HG03135 (cell line): ENCODE data around the gene DRG2.

Experiments used
- ATAC-seq: cut with Tn5 transposase; IDR thresholded peaks from one replicate; pipeline ENCODE4 v1.9.1; 2021; ENCODE audit warnings: mild to moderate bottlenecking, moderate library complexity; ENCODE audit not compliant: unreplicated experiment

Gene DRG2

GRCh38 chr17:18142417-18142816 is 54.7 kb downstream of the DRG2 start:
- ATAC-seq: no peak

GRCh38 chr17:18143044-18143936 is 55.5 kb downstream of the DRG2 start:
- ATAC-seq: no peak

DNA sequence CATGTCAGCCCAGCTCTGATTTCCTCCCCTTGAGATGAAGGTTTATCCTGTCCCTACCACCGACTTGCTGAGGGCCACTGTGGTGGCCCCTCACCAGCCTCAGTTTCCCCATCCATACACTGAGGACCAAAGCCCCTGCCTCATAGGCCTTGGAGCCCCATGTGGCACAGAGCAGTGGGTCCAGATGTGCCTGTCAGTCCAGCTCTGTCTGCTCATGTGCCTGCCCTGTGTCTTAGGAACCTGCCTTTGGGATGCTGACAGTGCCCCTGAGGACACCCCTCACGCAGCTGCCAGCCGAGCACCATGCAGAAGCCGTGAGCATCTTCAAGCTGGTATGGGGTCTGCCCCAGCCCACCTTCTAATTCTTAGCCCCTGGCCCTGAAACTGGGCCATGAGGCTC is 56.5 kb downstream of the DRG2 start:
- no peak for ATAC-seq

GRCh38 chr17:18144855-18145254 is 57.1 kb downstream of the DRG2 start:
- no peak for ATAC-seq

GRCh38 chr17:18145811-18146210 is 58.1 kb downstream of the DRG2 start:
- no peak for ATAC-seq

- ATAC-seq: no peak
Observed at GRCh38 chr17:18146259-18146658, 58.5 kb downstream of the DRG2 start.

GRCh38 chr17:18146980-18147379 is 59.2 kb downstream of the DRG2 start:
- no peak for ATAC-seq

- no peak for ATAC-seq
Observed at GRCh38 chr17:18148586-18148985, 60.8 kb downstream of the DRG2 start.

- no peak for ATAC-seq
Observed at GRCh38 chr17:18151290-18151689, 63.5 kb downstream of the DRG2 start.

DNA sequence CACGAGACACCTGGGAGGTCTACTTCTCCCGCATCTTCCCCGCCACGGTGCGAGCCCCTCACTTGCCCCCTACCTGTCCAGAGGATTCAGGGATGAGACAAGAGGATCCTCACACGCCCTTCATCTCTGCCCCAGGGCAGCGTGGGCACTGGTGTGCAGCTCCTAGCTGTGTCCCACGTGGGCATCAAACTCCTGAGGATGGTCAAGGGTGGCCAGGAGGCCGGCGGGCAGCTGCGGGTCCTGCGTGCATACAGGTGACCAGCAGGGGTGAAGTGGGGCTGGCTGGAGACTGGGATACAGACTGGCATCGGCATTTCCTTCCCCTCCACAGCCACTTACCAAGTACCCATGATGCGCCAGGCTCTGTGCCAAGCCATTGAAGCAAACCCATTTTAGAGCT is 67.4 kb downstream of the DRG2 start:
- no peak for ATAC-seq

GRCh38 chr17:18156171-18156975 is 68.6 kb downstream of the DRG2 start:
- ATAC-seq: no peak

- no peak for ATAC-seq
Observed at GRCh38 chr17:18156976-18157280, 69.2 kb downstream of the DRG2 start.
